Heart right ventricle (tissue), 16 donors: ENCODE results near the gene MACROD2. TPM values are rescaled to one million over a fixed set of nuclear protein-coding genes. Genes with fewer than 3 reads are reported as not detected.

Source experiments
- ATAC-seq, 8 donors: fragments of 200-7000 bp; cut with Tn5 transposase; one replicate each; pipeline ENCODE4 v1.9.1; 2020; ENCODE audit warnings: mild to moderate bottlenecking in 8 of 8, moderate library complexity in 8 of 8, moderate number of reproducible peaks in 1 of 8
- DNase-seq, 2 donors: peaks; one replicate each; pipeline ENCODE4 v3.0.0-alpha.2; 2020
- H3K27ac ChIP-seq, 10 donors: fragments of 200-600 bp; sonication (generic) in 2 of 10; one replicate each; pipeline versions ENCODE4 v1.5.0 to v1.8.0; 2020 to 2022; ENCODE audit warnings: mild to moderate bottlenecking in 3 of 10
- H3K27me3 ChIP-seq, 7 donors: fragments of 200-600 bp; one replicate each; pipeline ENCODE4 v1.8.0; 2021 to 2022; ENCODE audit warnings: mild to moderate bottlenecking in 2 of 7
- H3K36me3 ChIP-seq, 9 donors: fragments of 200-600 bp; sonication (generic) in 1 of 9; one replicate each; pipeline versions ENCODE4 v1.5.0 to v1.8.0; 2020 to 2022; ENCODE audit warnings: mild to moderate bottlenecking in 2 of 9
- H3K4me1 ChIP-seq, 9 donors: fragments of 200-600 bp; sonication (generic) in 1 of 9; one replicate each; pipeline versions ENCODE4 v1.5.0 to v1.8.0; 2020 to 2022; ENCODE audit warnings: mild to moderate bottlenecking in 4 of 9
- H3K4me3 ChIP-seq, 10 donors: fragments of 200-600 bp; sonication (generic) in 2 of 10; one replicate each; pipeline versions ENCODE4 v1.5.0 to v1.8.0; 2020 to 2022; ENCODE audit warnings: mild to moderate bottlenecking in 7 of 10, moderate library complexity in 2 of 10
- H3K9me3 ChIP-seq, 11 donors: fragments of 200-600 bp in 10 of 11; sonication (generic) in 2 of 11; one replicate each; pipeline versions ENCODE4 v1.5.0 to v1.8.0; 2013 to 2022; ENCODE audit warnings: mild to moderate bottlenecking in 2 of 11, control low read depth in 1 of 11, moderate library complexity in 1 of 11
- WGBS, 2 donors: extraction: QIAGEN DNeasy Blood & Tissue Kit; methylation state at CpG; one replicate each; pipeline ENCODE4 v1.1.7; 2013; ENCODE audit warnings: inconsistent platforms in 1 of 2; 5-methylcytosine and 5-hydroxymethylcytosine counted together
- intact Hi-C, 10 donors: fragments of 100-400 bp; cut with DNase I; formaldehyde crosslinking; loops; one replicate each; pipeline versions ENCODE4 v1.11.1 to v1.14.2; 2022
- polyA plus RNA-seq, 2 donors: library from polyadenylated mRNA; stranded (reverse); fragments of 200-250 nt; gene quantifications; one replicate each; pipeline ENCODE4 v1.2.3, GENCODE V29; 2013
- total RNA-seq, 10 donors: library from RNA; stranded (reverse); fragmentation: NEBNext Ultra II Directional in 3 of 10; extraction: Animal tissue kit (Norgen Biotek cat#: 25700) in 3 of 10; gene quantifications; one replicate each; pipeline versions ENCODE4 v1.2.1 to v1.2.4, GENCODE V29; 2021 to 2023
- TF ChIP-seq, protein P1 (sequence below), 9 donors: fragments of 200-600 bp; sonication (generic) in 2 of 9; IDR thresholded peaks; one replicate each; pipeline versions ENCODE4 v1.5.0 to v1.8.0; 2021 to 2022; ENCODE audit warnings: antibody characterized with exemption in 9 of 9, mild to moderate bottlenecking in 5 of 9, moderate library complexity in 1 of 9
- donor health status: Arrhythmogenic right ventricular cardiomyopathy.
- donor health status: ischemic (EF 13 %, LVEDD 7.1; RV severe dilation, severe dysfunction).
- donor health status: healthy with polysubstance abuse.
- donor health status: DM: no; HTN: yes; CAD: no.
- donor health status: DM: no; HTN: no; CAD: no.
- donor health status: ischemic (EF 25% LVEDD 6.9; RV normal size, moderate dysfunction).
- donor health status: ischemic (EF 25% LVEDD 5.7; RV mildly dilated, moderate dysfunction).
- donor health status: healthy.
- donor health status: DM: yes; HTN: yes; CAD: no.
- donor health status: Ischemic cardiomyopathy.
- donor health status: ischemic (EF 35%, LVEDD 5.7; RV mildly dilated, moderate dysfunction).
- donor health status: nonischemic (EF 11% LVEDD 7.7; RV severe dilation, severe dysfunction).
- donor health status: DM: yes; HTN: yes; CAD: no.
- donor health status: PGD.
- donor health status: ischemic (EF 29% LVEDD 5.4; RV normal size, mild dysfunction).
- donor health status: nonischemic (EF 23%, LVEDD 6.1; RV moderate dilation, normal function).

MACROD2 gene
- total and polyA plus RNA-seq, 12 donors, result 0.28 to 6.4 (median 4.1) TPM

DNA sequence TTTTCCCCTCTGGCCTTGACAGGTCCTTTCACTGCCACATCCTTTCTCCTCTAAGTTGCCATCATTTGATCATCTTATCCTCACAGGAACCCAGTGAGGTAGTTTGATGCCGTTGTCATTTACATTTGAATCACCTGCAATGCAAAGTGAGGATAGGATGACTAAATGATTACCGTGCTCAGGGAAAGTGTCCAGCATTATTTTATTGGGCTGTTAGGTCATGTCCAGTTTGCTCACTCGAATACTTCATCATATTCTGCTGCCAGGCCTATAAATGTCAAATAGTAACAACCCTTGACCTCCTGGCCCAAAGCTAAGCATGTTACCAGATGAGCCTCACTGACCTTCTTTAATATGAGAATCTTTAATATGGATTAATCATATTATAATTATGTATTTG, 1410.8 kb downstream of the MACROD2 start:
- TF ChIP-seq, protein P1, sequence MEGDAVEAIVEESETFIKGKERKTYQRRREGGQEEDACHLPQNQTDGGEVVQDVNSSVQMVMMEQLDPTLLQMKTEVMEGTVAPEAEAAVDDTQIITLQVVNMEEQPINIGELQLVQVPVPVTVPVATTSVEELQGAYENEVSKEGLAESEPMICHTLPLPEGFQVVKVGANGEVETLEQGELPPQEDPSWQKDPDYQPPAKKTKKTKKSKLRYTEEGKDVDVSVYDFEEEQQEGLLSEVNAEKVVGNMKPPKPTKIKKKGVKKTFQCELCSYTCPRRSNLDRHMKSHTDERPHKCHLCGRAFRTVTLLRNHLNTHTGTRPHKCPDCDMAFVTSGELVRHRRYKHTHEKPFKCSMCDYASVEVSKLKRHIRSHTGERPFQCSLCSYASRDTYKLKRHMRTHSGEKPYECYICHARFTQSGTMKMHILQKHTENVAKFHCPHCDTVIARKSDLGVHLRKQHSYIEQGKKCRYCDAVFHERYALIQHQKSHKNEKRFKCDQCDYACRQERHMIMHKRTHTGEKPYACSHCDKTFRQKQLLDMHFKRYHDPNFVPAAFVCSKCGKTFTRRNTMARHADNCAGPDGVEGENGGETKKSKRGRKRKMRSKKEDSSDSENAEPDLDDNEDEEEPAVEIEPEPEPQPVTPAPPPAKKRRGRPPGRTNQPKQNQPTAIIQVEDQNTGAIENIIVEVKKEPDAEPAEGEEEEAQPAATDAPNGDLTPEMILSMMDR (IDR thresholded peaks at IDR 0.05), result no peak
- Histone ChIP-seq H3K27me3 (no peaks in the 10 kb centered on the region), H3K9me3 (peaks cover 0 to 9% (median 0%) of the 10 kb centered on the region in 11 donors), H3K4me1 (no peaks in the 10 kb centered on the region), H3K36me3 (no peaks in the 10 kb centered on the region), H3K27ac (no peak overlapping the region), H3K4me3 (no peak overlapping the region)
- intact Hi-C loops, result no loop called here
- WGBS, 2 donors, result 79 to 80% methylated on average over 3 of the region's 3 CpGs
- ATAC-seq (no peak), DNase-seq (no peak)

DNA sequence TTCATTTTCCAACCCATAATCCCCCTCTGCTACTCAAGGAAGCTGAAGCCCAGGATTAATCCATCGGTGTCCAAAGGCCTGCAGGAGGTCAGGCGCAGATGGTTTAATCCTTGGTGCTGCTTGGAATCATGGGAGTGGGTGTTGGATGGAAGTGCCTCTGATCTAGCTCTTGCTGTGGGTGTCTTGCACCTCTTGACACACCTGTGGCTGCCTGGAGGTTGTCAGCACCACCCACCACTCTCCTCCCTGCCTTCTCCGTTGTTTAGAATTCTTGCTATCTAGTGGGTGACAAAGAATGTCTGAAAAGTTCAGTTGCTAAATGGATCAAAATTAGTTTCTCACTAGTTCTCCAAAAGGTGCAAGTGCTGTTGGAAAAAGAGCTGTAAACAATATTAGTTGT, 1416.5 kb downstream of the MACROD2 start:
- no peaks in the 10 kb centered on the region for H3K4me1 ChIP-seq
- WGBS, 2 donors, result 62 to 65% methylated on average over 3 of the region's 3 CpGs
- H3K27ac ChIP-seq, result no peak overlapping the region
- H3K36me3 ChIP-seq, result no peaks in the 10 kb centered on the region
- TF ChIP-seq, protein P1 (IDR thresholded peaks at IDR 0.05), result no peak
- no peak for ATAC-seq
- no peak overlapping the region for H3K4me3 ChIP-seq
- intact Hi-C loops, result no loop called here
- H3K9me3 ChIP-seq, result no peaks in the 10 kb centered on the region
- no peak for DNase-seq
- H3K27me3 ChIP-seq, result no peaks in the 10 kb centered on the region

DNA sequence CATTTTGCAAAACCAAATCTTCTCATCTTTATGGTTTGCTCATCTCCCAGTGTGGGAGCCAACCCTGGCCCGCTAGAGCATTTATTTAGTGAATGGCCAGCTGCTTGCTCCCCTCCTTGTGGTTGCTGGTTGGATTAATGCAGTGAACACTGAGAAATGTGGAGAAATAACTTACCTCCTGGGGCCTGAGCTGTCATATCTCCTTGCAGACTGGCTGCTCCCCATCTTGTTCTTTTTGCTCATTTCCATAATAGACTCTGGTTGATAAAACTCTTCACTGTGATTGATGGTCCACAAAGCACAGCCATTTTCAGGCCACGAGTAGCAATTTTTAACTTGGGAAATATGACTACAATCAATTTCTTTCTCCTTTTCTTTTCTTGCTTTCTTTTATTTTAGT, 1420.6 kb downstream of the MACROD2 start:
- Histone ChIP-seq H3K9me3 (no peaks in the 10 kb centered on the region), H3K4me1 (no peaks in the 10 kb centered on the region), H3K27ac (no peak overlapping the region), H3K4me3 (no peak overlapping the region), H3K27me3 (no peaks in the 10 kb centered on the region), H3K36me3 (no peaks in the 10 kb centered on the region)
- intact Hi-C loops, result no loop called here
- TF ChIP-seq, protein P1 (IDR thresholded peaks at IDR 0.05), result no peak
- ATAC-seq (no peak), DNase-seq (no peak)
- 78 to 86% methylated on average over 2 of the region's 2 CpGs for WGBS, 2 donors

DNA sequence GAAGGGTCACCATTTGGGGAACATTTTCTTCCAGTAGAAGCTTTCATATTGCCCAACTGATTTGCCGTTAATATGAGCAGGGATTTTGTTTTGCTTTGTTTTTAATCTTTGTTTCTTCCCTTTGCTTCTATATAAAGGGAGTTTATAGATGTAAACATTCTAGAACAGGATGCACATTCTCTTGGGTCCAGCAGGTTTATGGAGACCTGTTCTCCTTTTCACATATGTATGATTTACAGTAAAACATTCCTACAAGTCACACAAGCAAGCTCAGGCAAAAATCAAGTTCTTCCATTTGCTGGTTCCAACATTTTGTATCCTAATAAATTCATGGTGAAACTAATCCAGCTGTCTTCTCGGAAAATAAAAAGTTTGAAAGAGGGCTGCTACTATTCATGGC, 1424.5 kb downstream of the MACROD2 start:
- DNase-seq (no peak), ATAC-seq (no peak)
- 88 to 97% methylated on average over 2 of the region's 2 CpGs for WGBS, 2 donors
- Histone ChIP-seq H3K27me3 (no peaks in the 10 kb centered on the region), H3K9me3 (peaks cover 0 to 3% (median 0%) of the 10 kb centered on the region in 11 donors), H3K4me3 (no peak overlapping the region), H3K36me3 (no peaks in the 10 kb centered on the region), H3K4me1 (no peaks in the 10 kb centered on the region), H3K27ac (no peak overlapping the region)
- intact Hi-C loops, result no loop called here
- TF ChIP-seq, protein P1 (IDR thresholded peaks at IDR 0.05), result no peak
